ACHN (cell line): ENCODE results near the gene MDH2.
A peak's percentile ranks its signal among the peaks of the same experiment; 100 is the strongest.
"Not testable (repeated sequence)": the region's sequence is repeated elsewhere in the genome, so short reads cannot be mapped to it uniquely, and the experiment has no call there.

Source experiments
- DNase-seq: peaks from one replicate; pipeline ENCODE4 v3.0.0-alpha.2; 2015
- in situ Hi-C: cut with HindIII; loops from 2 replicates; pipeline ENCODE4 v1.10.0; 2017; ENCODE audit warnings: low sequenced_read_pairs, low pct_ligation_motif_present, low pct_unique_long_range_greater_than_20kb

The MDH2 gene

DNA sequence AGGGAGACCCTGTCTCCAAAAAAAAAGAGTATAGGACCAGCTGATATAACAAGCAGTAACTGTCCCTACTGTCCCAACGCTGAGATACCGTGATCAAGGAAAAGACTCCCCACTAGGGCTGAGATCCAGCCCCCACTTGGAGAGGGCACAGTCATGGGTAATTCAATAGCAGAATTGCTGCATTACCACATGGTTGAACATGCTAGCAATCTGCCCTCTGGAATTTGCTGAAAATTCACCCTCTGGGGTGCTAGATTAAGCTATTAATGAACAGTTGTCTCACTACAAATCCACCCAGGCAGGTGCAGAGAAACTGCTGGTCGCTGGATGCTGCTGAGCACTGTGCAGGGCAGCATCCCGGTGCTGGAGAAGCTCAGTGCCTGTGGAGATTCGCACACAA, 46.4 kb downstream of the MDH2 start:
- in situ Hi-C loops, DNase-seq: not testable (repeated sequence)

DNA sequence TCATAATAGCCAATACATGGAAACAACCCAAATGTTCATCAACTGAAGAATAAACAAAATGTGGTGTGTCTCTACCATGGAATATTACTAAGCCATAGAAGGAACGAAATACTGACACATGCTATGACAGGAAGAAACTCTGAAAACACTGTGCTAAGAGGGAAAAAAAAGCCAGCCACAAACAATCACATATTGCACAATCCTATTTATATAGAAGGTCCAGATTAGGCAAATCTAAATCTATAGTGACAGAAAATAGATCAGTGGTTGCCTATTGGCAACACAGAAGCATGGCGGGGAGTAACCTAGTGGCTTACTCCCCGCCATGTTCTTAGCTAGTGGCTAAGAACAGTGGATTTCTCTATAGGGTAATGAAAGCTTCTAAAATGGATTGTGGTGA, 48.0 kb downstream of the MDH2 start:
- no peak for DNase-seq
- in situ Hi-C loops: no loop called here

DNA sequence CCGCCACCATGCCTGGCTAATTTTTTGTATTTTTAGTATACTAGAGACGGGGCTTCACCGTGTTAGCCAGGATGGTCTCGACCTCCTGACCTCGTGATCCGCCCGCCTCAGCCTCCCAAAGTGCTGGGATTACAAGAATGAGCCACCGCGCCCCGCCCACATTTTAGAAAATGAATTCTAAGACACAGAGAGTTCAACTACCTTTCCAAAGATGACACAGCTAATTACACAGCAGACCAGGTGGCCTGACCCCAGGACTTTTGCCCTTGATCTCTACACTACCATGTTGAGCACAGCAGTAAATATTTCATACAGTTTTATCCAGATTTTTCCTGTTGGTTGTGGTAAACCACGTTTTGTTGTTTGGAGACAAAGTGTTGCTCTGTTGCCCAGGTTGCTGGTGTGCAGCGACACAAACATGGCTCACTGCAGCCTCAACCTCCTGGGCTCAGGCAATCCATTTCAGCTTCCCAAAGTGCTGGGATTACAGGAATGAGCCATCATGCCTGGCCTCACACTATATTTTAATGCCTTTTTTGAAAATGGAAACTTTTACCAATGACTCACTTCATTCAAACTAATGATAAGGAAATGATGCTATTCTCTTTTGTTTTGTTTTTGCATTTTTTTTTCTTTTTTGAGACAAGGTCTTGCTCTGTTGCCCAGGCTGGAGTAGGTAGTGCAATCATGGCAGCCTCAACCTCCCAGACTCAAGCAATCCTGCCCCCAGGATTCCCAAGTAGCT, 54.0 kb downstream of the MDH2 start:
- in situ Hi-C loops: not testable (repeated sequence)

DNA sequence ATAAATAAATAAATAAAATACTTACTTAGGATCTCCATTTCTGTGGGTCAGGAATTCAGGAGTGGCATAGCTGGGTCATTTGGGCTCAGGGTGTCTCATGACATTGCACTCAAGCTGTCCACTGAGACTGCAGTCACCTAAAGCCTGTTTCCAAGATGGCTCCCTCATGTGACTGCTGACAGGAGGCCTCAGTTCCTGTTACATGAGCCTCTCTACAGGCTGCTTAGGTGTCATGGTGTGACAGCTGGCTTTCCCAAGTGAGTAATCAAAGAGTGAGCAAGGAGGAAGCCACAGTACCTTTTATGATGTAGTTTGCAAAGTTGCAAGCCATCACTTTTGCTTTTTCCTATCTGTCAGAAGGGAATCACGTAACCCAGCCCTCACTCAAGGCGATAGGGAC, 55.9 kb downstream of the MDH2 start:
- in situ Hi-C loops: not testable (repeated sequence)

More for the DNA sequence above, 54.0 kb downstream of the MDH2 start:
- DNase-seq: not testable (repeated sequence)

DNA sequence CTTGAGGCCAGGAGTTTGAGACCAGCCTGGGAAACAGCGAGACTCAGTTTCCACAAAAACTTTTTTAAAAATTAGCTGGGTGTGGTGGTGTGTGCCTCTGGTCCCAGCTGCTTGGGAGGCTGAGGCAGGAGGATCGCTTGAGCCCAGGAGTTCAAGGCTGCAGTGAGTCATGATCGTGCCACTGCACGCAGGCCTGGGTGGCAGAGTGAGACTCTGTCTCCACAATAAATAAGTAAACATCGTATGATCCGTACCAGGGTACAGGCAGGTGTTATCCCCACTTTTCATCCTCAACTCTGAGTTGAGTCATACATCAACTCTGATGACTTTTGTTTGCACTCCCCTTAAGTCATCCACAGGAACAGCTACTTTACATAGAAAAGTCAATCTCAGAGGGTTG, 58.2 kb downstream of the MDH2 start:
- DNase-seq, in situ Hi-C loops: not testable (repeated sequence)

More for the DNA sequence above, 55.9 kb downstream of the MDH2 start:
- not testable (repeated sequence) for DNase-seq

DNA sequence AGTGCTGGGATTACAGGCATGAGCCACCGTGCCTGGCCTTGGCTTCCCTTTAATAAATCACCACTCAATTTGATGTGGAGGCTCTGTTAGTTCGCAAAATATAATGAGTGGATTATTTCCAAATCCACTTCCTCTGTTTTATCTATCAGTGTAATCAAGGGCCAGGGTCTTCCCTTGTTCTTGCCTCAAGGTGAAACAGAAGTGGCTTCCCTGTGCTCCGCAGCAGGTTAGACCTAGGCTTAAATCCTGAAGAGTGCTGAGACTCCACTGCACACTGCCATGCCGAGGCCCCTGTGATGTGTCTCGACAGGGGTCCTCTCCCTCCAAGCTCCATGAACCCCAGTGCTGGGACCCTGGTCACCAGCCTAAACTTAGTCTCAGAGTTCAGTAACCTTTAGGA, 59.0 kb downstream of the MDH2 start:
- no peak for DNase-seq
- in situ Hi-C loops: no loop called here

DNA sequence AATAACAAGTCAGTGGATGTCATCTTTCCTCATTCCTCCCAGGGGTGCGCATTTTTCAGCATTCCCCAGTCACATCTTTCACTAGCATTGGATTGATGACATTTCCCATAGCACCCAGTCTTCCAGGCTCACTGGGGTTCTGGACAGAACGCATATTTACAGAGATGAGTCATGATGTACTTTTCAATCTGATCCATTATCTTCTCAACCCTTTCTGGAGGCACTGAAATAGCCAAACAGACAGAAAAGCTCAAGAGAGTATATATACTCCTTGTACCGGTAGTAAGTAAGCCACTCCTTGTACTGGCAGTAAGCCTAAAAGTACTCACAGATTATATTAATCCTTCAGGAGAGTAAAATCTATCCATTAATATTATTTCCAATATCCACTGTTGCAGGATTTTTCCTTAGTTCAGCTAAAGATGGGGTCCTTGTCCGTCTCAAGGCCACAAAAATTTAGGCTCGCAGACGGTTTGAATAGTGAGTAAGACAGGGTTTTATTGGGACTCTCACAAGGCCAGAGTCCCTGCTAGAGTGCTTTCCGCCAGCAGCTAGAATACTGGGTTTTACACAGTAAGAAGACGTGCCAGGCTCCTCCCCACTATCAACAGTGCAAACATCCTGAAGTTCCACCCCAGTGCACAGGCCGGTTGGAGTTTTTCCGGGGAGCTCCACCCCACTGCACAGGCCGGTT, 60.8 kb downstream of the MDH2 start:
- DNase-seq: peak; percentile 90
- in situ Hi-C loops: no loop called here

DNA sequence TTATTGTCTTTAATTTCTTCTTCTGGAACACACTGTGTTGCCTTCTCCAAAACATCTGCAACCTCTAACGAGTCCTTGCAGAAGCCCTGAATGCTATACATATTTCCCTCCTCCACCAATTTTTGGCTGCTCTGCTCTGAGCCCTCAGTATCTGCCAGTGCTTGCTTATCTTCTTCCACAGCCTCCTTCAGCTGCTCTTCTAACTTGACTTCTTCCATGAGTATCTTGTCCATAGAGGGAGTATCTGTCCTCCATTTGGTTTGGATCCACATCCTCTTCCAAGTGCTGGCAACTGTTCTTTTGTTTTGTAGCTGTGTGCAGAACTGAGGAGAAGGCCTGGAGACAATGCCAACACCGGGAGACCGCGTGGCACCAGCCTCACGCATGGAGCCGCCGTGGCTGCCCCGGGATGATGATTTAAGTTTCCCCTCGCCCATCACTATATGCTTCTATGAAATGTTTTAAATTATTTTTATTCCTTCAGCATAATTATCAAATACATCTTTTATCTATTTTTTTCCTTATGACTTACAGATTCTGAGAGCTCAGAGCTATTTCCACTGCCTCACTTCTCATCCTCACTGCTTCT, 65.2 kb downstream of the MDH2 start:
- DNase-seq, in situ Hi-C loops: not testable (repeated sequence)

DNA sequence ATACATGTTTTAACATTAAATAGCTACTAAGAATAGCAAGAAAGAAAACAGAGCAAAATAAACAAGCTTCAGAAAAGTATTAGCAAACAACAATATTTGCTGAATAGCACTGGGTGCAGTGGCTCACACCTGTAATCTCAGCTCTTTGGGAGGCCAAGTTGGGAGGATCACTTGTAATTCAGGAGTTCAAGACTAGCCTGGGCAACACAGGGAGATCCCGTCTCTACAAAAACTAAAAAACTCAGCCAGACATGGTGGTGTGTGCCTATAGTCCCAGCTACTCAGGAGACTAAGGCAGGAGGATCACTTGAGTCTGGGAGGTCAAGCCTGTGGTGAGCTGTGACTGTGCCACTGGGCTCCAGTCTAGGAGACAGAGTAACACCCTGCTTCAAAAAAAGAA, 66.8 kb downstream of the MDH2 start:
- in situ Hi-C loops, DNase-seq: not testable (repeated sequence)
